ENCODE data around the gene MGRN1.

MGRN1 gene

GRCh38 chr16:4624015-4624826 is at the start of gene MGRN1:
Gene MGRN1, plus strand, starts transcription at chr16:4624826. Its CDS starts 135 bp downstream, at chr16:4624961.
- peak; percentile 61 to 97 (median 92) for DNase-seq

DNA sequence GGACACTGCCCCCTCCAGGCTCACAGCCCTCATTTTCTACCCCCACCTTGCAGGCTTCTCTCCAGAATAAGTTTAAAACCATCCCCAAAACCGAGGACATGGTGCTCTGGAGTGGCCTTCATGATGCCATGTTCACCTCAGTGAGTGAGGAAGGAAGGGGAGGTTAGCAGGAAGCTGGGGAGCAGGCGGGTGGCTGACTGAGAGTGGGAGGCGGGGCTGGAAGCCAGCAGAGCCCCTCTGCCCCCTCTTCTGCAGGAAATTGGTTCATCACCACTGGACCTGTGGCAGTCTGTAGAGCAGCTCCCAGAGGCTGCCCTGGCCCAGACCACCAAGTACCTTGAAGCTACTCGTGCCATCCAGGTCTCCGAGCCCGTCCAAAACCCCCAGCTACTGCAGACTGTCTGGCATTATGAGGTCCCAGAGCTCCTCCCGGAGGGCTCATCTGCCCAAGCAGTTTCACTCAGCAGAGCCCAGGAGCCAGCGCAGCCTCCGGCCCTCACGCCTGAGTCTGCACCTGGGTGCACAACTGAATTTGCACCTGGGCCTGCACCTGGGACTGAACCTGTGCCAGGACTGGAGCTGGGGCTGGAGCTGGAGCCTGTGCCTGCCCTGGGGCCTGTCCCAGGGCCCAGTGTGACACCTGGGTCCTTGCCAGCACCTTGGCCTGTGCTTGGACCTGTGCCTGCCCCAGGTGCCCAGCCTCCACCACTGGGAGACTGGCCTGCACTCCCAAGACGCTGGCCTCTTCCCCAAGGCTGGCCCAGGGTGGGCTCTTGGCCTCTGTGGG is 49.5 kb upstream of the MGRN1 start:
- DNase-seq, result no peak

DNA sequence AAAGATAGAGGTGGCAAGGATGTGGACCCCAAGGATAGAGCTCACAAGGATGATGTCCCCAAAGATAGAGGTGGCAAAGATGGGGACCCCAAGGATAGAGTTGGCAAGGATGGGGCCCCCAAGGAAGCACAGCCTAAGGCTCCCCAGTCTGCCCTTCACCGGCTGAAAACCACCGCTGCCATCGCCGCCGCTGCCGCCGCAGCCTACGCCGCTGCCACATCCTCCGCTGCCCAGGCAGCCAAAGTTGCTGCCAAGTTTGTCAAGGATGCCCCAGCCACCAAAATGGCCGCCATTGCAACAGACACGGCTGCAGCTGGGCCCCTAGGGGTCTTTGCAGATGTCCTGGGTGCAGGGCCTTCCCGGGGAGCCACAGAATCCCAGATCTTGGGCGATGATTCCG is 48.6 kb upstream of the MGRN1 start:
- no peak for DNase-seq

DNA sequence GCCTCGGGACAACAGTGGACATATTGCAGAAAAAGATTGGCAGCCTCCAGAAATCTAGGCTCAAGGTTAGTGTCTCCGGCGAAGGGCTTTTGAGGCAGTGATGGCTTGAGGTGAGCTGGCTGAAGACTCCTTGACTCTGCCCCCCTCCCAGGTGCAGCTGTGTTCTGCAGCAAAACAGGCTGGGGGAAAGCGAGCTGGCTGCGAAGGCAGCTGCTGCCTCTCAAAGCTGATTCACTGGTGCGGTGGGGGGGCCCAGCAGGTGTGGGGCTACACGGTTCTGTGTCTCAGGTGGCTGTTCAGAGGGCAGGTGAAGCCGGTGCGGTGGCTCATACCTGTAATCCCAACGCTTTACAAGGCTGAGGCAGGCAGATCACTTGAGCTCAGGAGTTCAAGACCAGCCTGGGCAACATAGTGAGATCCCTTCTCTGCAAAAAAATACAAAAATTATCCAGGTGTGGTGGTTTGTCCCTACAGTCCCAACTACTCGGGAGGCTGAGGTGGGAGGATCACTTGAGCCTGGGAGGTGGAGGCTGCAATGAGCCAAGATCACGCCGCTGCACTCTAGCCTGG is 45.6 kb upstream of the MGRN1 start:
- DNase-seq, result no peak

DNA sequence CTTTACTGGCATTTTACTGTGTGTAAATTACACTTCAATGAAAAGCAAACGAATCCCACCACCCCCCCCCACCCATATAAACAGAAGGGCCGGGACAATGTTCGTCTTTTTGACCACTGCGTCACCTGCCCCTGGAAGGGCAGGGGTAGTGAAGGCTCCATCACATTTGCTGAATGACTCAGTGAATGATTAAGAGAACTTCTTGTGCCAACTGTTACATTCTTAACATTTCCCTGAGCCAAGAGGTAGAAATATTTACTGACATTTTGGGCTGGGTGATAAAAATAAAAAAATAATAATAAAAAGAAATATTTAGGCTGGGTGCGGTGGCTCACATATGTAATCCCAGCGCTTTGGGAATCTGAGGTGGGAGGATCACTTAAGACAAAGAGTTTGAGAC is 44.4 kb upstream of the MGRN1 start:
- no peak for DNase-seq

- DNase-seq, result no peak
Measured at GRCh38 chr16:4583906-4584305, 40.7 kb upstream of the MGRN1 start.

DNA sequence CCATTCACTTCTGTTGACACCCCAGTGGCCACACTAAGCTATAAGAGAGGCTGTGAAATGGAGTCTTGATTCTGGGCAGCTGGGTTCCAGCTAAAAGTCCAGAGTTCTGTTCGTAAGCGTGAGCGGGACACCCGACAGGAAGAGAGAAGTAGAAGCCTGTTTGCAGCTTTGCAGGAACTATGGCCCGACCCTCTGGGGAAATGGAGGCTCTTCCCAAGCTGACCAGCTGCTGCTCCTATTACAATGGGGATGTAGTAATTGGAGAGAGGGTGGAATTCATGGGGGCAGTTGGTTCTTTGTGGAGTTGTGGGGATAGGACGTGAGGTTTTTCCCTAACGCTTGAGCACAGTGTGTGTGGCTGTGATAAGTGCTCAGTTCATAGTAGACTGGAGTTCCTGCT is 38.3 kb upstream of the MGRN1 start:
- no peak for DNase-seq

DNA sequence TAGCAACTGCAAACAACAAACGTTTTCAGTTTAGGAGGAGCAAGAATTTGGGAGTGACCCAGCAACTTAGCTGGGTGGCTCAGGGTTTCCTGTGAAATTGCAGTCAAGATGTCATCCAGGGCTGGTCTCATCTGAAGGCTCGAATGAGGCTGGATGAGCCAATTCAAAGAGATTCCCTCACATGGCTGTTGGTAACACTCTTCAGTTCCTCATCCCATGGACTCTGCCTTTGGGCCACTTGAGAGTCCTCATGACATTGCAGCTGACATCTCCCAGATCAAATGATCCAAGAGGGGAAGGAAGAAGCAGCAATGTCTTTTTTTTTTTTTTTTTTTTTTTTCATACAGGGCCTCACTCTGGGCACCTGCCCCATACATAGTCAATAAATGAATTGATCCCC is 36.2 kb upstream of the MGRN1 start:
- no peak for DNase-seq

DNA sequence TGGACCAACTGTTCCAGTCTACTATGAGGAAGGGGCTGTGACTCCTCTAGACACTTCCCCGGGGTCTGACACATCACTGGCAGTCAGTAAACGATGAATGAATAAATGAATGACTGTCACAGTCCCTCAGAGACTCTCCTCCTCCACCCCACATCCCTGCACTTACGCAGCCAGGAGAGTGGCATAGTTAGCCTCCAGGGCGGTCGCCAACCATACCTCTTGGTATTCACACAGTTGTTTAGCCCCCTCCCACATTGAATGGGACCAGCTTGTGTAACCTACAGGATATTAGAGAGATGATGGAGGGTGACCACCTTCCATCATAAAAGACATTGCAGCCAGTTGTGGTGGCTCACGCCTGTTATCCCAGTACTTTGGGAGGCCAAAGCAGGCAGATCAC is 35.7 kb upstream of the MGRN1 start:
- no peak for DNase-seq

DNA sequence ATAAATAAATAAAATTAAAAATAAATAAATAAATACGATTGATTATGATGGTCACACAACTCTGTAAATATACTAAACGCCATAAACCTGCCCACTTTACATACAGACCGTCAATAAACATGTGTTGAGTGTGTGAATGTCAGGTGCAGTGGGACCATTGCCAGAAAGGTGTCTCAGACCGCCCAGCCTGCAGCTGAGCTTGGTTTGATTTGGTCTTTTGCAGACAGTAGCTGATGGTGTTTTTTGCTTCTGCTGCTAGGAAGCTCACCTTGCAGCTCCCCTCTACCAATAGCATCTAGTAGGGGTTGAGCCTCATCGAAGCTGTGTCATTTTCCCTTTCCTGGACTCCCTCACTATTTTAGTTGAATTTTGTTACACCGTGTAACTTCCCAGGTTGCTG is 33.4 kb upstream of the MGRN1 start:
- DNase-seq, result no peak

- no peak for DNase-seq
Measured at GRCh38 chr16:4591706-4592470, 32.7 kb upstream of the MGRN1 start.

DNA sequence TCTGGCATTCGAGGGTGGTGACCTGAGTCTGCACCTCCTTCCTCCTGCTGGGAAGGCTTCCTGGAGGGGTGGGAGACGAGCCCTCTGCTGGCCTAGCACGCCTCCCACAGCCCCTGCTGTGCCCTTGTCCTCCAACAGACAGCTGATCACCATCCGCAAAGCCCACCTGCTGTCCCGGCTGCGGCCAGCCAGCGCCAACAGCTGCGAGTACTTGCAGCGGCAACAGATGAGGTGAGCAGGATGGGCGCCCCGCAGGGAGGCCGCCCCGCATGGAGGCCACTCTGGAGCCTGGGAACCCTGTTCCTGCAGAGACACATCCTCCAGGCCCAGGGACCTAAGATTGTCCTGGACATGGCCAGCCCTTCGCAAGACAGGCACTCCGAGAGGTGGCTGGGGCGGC is 31.5 kb upstream of the MGRN1 start:
- DNase-seq, result no peak

DNA sequence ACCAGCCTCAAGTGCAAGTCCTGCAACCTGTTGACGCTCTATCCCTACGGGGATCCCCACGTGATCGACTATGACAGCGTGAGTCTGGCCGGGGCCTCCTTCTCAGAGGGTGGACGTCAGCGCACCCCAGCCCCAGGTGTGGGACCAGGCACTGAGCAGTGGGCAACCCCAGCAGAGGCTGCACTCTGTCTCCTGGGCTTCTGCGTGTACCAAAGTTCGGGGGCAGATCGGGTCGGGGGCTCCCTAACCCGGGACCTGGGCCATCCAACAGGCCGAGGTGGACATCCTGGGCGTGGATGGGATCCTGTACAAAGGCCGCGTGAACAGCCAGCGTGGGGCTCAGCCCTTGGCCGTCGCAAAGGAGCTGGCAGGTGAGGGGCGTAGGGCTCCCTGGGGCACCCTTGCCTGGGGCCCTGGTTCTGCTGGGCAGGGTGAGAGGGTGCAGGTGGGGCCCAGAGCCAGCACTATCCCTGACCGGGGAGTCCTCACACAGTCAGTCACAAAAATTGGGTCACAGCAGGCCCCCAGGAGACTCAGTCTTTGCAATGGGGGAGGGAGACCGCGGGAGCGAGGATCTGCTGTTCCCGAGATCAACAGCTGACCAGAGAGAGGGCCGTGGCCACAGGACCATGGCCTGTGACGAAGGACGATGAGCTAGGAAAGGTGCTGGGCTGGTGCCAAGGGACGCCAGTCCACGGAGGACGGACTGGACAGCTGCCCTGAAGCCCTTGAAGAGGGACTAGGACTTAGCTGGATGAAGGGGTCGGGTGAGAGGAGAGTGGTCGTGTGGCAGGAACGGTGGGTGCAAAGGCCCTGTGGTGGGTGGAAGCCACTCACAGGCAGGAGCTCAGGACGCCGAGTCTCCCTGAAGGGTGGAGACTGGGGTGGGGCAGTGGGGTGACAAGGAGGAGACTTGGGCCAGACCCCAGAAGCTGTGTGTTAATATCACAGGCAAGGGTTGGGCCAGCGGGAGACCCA is 29.9 kb upstream of the MGRN1 start:
- no peak for DNase-seq

DNA sequence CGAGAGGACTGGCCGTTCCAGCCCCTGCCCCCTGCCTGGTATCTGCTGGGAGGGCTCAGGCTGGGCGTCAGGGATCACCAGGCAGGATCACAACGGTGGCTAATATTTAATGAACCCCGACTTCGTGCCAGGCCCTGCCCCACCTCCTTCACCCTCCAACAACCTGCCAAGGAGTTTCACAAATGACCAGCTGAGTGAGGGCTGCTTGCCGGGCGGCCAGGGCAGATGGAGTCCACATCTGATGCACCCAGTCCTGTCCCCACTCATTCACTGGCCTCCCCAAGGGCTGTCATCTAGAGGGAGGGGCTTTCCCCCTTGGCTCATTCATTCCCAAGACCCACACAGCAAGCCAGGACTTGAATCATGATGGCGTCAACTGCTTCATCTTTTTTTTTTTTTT is 27.5 kb upstream of the MGRN1 start:
- peak in 4 of 51 donors; percentile 4 to 22 (median 19) for DNase-seq

GRCh38 chr16:4599037-4599436 is 25.6 kb upstream of the MGRN1 start:
- DNase-seq, result no peak

DNA sequence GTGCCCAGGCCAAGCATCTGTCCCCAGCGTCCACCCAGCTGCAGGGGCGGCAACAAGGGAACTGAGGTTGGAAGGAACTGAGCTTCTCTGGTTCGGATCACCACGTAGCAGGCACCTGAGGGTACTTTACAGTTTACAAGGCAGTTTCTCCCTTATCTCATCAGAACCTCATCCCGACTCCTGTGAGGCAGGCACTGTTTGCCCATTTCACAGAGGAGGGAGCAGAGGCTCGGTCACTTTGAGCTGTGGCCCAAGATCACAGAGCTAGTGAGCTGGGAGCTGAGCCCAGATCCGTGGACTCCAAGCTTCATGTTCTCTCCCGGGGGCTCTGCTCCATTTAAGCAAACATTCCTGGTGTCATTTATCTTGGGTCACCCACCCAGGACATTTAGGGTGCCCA is 25.1 kb upstream of the MGRN1 start:
- no peak for DNase-seq

GRCh38 chr16:4601036-4601863 is 23.4 kb upstream of the MGRN1 start:
- DNase-seq, result peak in 24 of 51 donors; percentile 10 to 67 (median 23)

DNA sequence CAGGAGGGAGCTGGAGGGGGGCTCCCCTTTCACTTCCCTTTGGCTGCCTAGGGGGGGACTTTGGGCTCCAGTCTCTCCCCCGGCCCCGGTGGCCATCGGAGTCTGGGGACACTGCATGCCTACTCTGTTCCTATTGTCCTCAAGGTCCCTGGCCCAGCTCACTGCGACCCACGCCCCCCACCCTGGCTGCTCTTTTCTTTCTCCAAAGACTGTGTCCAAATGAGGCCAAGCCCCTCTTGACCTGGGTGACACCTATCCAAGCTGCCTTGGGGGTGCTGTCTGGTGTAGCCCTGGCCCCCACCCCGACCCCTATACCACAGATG is 22.8 kb upstream of the MGRN1 start:
- DNase-seq, result no peak

DNA sequence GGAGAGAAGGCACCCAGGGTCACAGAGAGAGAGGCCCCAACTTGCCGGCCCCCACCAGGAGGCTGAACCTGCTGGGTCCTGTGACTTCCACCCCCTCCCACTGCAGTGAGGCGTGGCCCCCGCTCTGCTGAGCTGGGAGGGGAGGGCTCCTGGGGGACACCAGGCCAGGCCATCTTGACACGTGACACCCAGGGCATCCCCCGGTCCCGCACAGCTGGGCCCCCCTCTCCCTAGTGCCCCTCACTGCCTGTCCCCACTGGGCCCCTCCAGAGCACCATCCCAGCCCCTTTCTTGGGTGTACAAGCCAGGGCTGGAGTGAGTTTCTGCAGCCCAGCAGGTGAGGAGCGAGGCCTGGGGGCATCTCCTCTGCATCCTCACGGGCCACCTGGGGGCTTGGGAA is 22.3 kb upstream of the MGRN1 start:
- no peak for DNase-seq
